ENCODE results near the gene CHRNB2. TPM values are rescaled to one million over a fixed set of nuclear protein-coding genes. Genes with fewer than 3 reads are reported as not detected.

Gene CHRNB2
- total and polyA plus RNA-seq, 2 of the 4 experiments (the other 2 are of a cell fraction): under 0.01 to 0.03 TPM

GRCh38 chr1:154524881-154525280 is 42.7 kb upstream of the CHRNB2 start:
- ATAC-seq (ENCODE audit: low read depth) (no peak), DNase-seq (no peak)
- Histone ChIP-seq H2BK20ac (ENCODE audit: low read depth, low read length) (no peak overlapping the region), H4K8ac (ENCODE audit: low read depth in 2 of 2, low read length in 2 of 2) (no peak overlapping the region), H4K91ac (ENCODE audit: insufficient read depth, low read depth, low read length) (no peak overlapping the region), H3K4me2 (ENCODE audit: low read depth, low read length) (no peak overlapping the region), H3K18ac (ENCODE audit: low read depth, low read length) (no peak overlapping the region), H2AK5ac (ENCODE audit: low read depth, low read length) (no peak overlapping the region), H2AFZ (replicated peaks; ENCODE audit: low read length, poor library complexity) (no peak overlapping the region), H3K9ac (ENCODE audit: low read depth, low read length) (no peak overlapping the region), H2BK120ac (ENCODE audit: low read depth, low read length) (no peak overlapping the region), H3K14ac (replicated peaks; ENCODE audit: low read depth, low read length) (no peak overlapping the region), H3K4ac (ENCODE audit: low read depth, low read length) (no peak overlapping the region), H3K4me3 (ENCODE audit: insufficient read depth, low read depth, low read length) (no peak overlapping the region), H3K79me1 (ENCODE audit: low read depth in 1 of 2, low read length in 2 of 2) (no peaks in the 10 kb centered on the region), H3K4me1 (ENCODE audit: control insufficient read depth, insufficient read depth, low read length) (no peaks in the 10 kb centered on the region), H3K23ac (ENCODE audit: low read depth, low read length) (no peak overlapping the region), H2AK9ac (replicated peaks; ENCODE audit: low read depth, low read length, poor library complexity) (no peak overlapping the region), H3K9me3 (ENCODE audit: control insufficient read depth, insufficient read depth, low read length) (peaks cover 7% of the 10 kb centered on the region), H4K20me1 (ENCODE audit: insufficient read depth, low read length) (no peaks in the 10 kb centered on the region), H2BK5ac (ENCODE audit: low read depth, low read length, poor library complexity, severe bottlenecking) (no peak overlapping the region), H3K56ac (ENCODE audit: extremely low read depth, insufficient read depth, low read length) (no peak overlapping the region), H3K27ac (ENCODE audit: insufficient read depth, low read length) (no peak overlapping the region), H2BK15ac (ENCODE audit: low read depth, low read length) (no peak overlapping the region), H3K9me1 (ENCODE audit: insufficient read depth, low read length) (no peaks in the 10 kb centered on the region), H4K5ac (ENCODE audit: low read depth, low read length) (no peak overlapping the region), H3K36me3 (ENCODE audit: control insufficient read depth, insufficient read depth, low read length) (no peaks in the 10 kb centered on the region), H3K27me3 (ENCODE audit: control insufficient read depth, insufficient read depth, low read length) (peaks cover 39% of the 10 kb centered on the region)
- POLR2A ChIA-PET (ENCODE audit: unreplicated experiment): no interaction called here
- dilution Hi-C loops (cut with HindIII; ENCODE audit: low sequenced_read_pairs, unreplicated experiment): no loop called here
- in situ Hi-C loops (cut with MboI; ENCODE audit: low sequenced_read_pairs): no loop called here
- intact Hi-C loops (cut with micrococcal nuclease): no loop called here
- CTCF ChIA-PET: interaction anchor here (0.5 kb wide), 1 partner anchor 884 kb away, joined by 3 read pairs; no protein-coding TSS in a partner anchor
- TF ChIP-seq CHD1 (IDR thresholded peaks at IDR 0.05; ENCODE audit: low read depth, low read length) (no peak), CEBPB (IDR thresholded peaks at IDR 0.05; ENCODE audit: low read depth, low read length) (no peak), CTCF (conservative IDR thresholded peaks at IDR 0.05; ENCODE audit: low read depth, low read length) (no peak), RAD21 (IDR thresholded peaks at IDR 0.05; ENCODE audit: low read length) (no peak), ELK1 (IDR thresholded peaks at IDR 0.05; ENCODE audit: borderline replicate concordance, low read depth, low read length) (no peak), RFX5 (IDR thresholded peaks at IDR 0.05; ENCODE audit: low read depth, low read length) (no peak), FOS (IDR thresholded peaks at IDR 0.05; ENCODE audit: low read depth, low read length) (no peak), NFE2L2 (IDR thresholded peaks at IDR 0.05; ENCODE audit: low read depth, low read length) (no peak), BHLHE40 (IDR thresholded peaks at IDR 0.05; ENCODE audit: low read depth, low read length) (no peak), MAFK (IDR thresholded peaks at IDR 0.05; ENCODE audit: low read depth, low read length) (no peak), SMC3 (IDR thresholded peaks at IDR 0.05; ENCODE audit: low read depth, low read length) (no peak), MXI1 (IDR thresholded peaks at IDR 0.05; ENCODE audit: borderline replicate concordance, low read depth, low read length) (no peak), MAZ (IDR thresholded peaks at IDR 0.05; ENCODE audit: borderline replicate concordance, low read depth, low read length) (no peak), POLR2A (IDR thresholded peaks at IDR 0.05; ENCODE audit: low read depth, low read length) (no peak), RCOR1 (IDR thresholded peaks at IDR 0.05; ENCODE audit: insufficient replicate concordance, low read length) (no peak), USF2 (IDR thresholded peaks at IDR 0.05; ENCODE audit: low read depth, low read length) (no peak)
- BruUV-seq (replicated peaks): no TSS peak
